ENCODE data around the gene ACHE.

DNA sequence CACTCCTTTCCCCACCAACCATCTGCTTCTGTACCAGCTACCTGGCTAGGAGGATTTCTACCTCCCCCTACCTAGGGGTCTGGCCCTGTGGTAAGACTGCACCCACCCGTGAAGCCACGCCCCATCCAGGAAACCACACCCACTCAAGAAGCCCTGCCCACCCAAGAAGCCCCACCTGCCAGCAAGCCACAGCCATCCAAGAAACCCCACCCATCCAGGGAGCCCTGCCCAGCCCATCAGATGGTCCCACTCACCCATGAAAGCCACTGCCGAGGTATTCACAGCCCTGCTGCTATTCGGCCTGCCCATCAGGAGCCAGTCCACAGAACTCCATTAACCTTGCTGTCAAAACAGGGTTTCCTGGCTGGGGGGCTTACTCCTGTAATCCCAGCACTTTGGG, 38.0 kb upstream of the ACHE start:
- TF ChIP-seq, protein P1, sequence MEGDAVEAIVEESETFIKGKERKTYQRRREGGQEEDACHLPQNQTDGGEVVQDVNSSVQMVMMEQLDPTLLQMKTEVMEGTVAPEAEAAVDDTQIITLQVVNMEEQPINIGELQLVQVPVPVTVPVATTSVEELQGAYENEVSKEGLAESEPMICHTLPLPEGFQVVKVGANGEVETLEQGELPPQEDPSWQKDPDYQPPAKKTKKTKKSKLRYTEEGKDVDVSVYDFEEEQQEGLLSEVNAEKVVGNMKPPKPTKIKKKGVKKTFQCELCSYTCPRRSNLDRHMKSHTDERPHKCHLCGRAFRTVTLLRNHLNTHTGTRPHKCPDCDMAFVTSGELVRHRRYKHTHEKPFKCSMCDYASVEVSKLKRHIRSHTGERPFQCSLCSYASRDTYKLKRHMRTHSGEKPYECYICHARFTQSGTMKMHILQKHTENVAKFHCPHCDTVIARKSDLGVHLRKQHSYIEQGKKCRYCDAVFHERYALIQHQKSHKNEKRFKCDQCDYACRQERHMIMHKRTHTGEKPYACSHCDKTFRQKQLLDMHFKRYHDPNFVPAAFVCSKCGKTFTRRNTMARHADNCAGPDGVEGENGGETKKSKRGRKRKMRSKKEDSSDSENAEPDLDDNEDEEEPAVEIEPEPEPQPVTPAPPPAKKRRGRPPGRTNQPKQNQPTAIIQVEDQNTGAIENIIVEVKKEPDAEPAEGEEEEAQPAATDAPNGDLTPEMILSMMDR (IDR thresholded peaks at IDR 0.05) = no peak
- no peak for TF ChIP-seq POLR2A (IDR thresholded peaks at IDR 0.05)
- no peak for TF ChIP-seq EP300 (IDR thresholded peaks at IDR 0.05)
